GM23338 (cell line): ENCODE measurements around the gene ZNF385C.

Source experiments
- CTCF ChIP-seq, 2 experiments: fragments of 200-600 bp in 1 of 2; sonication (generic) in 1 of 2; conservative IDR thresholded peaks; 2 replicates each; pipeline versions ENCODE4 v1.5.1 to v1.6.1; 2016 to 2017; ENCODE audit warnings: antibody characterized with exemption in 2 of 2, low read depth in 2 of 2, mild to moderate bottlenecking in 2 of 2, moderate library complexity in 1 of 2
- EZH2phosphoT487 ChIP-seq: fragments of 200-600 bp; sonication (generic); IDR thresholded peaks from one replicate; pipeline ENCODE4 v1.8.1; 2018; ENCODE audit warnings: antibody characterized with exemption; ENCODE audit not compliant: unreplicated experiment
- POLR2AphosphoS5 ChIP-seq: IDR thresholded peaks from 2 replicates; pipeline ENCODE4 v1.6.1; 2016; ENCODE audit warnings: antibody characterized with exemption, low read depth

- TF ChIP-seq CTCF (conservative IDR thresholded peaks at IDR 0.05; ENCODE audit: low read depth in 2 of 2), result no peak
- TF ChIP-seq EZH2phosphoT487, result no peak
- no peak for TF ChIP-seq POLR2AphosphoS5
Observed at GRCh38 chr17:42028791-42029127, 69.5 kb downstream of the ZNF385C start.
